CD8-positive, alpha-beta memory T cell (primary cell): Measurements from ENCODE around the gene CMTM6. TPM values are rescaled to one million over a fixed set of nuclear protein-coding genes. Genes with fewer than 3 reads are reported as not detected.

Experiments
- CTCF ChIA-PET: fragments of 350-600 bp; sonication (Branson Sonifier 250); formaldehyde crosslinking; loops from one replicate; lab custom pipeline; 2021; ENCODE audit warnings: antibody characterized with exemption; lab: Charles Lee
- POLR2A ChIA-PET: fragments of 350-600 bp; sonication (Branson Sonifier 250); formaldehyde crosslinking; loops from one replicate; lab custom pipeline; 2021; ENCODE audit warnings: antibody characterized with exemption; lab: Charles Lee
- DNase-seq, 5 donors: peaks; one replicate each; pipeline versions ENCODE4 v3.0.0 to v3.0.0-alpha.2; 2020 to 2022; ENCODE audit warnings: mixed read lengths in 1 of 5
- H3K27ac ChIP-seq: one replicate; pipeline ENCODE4 v1.7.0; 2013; ENCODE audit warnings: low read depth, mild to moderate bottlenecking, low read length, moderate library complexity
- H3K27me3 ChIP-seq: 2 replicates; pipeline ENCODE4 v1.7.0; 2013; ENCODE audit warnings: low read length, mild to moderate bottlenecking; ENCODE audit not compliant: insufficient read depth, poor library complexity, severe bottlenecking
- H3K36me3 ChIP-seq: 2 replicates; pipeline ENCODE4 v1.7.0; 2013; ENCODE audit warnings: mild to moderate bottlenecking, low read length, moderate library complexity; ENCODE audit not compliant: insufficient read depth
- H3K4me1 ChIP-seq: 2 replicates; pipeline ENCODE4 v1.7.0; 2013; ENCODE audit warnings: mild to moderate bottlenecking, low read length, moderate library complexity; ENCODE audit not compliant: insufficient read depth
- H3K4me3 ChIP-seq: 2 replicates; pipeline ENCODE4 v1.7.0; 2013; ENCODE audit warnings: mild to moderate bottlenecking, low read length
- H3K9me3 ChIP-seq: 2 replicates; pipeline ENCODE4 v1.7.0; 2013; ENCODE audit warnings: mild to moderate bottlenecking, low read length
- H3K27ac Mint-ChIP-seq, 8 donors: one replicate each; pipeline ENCODE4 v1.8.0; 2020 to 2021; ENCODE audit warnings: mixed read lengths in 8 of 8, mild to moderate bottlenecking in 6 of 8, inconsistent platforms in 3 of 8, moderate library complexity in 3 of 8
- H3K27me3 Mint-ChIP-seq, 2 donors: one replicate each; pipeline ENCODE4 v1.8.0; 2020 to 2021; ENCODE audit warnings: mixed read lengths in 2 of 2, mild to moderate bottlenecking in 1 of 2, moderate library complexity in 1 of 2
- H3K36me3 Mint-ChIP-seq, 3 donors: one replicate each; pipeline ENCODE4 v1.8.0; 2020 to 2021; ENCODE audit warnings: mixed read lengths in 3 of 3, inconsistent platforms in 1 of 3, mild to moderate bottlenecking in 1 of 3
- H3K4me1 Mint-ChIP-seq, 3 donors: one replicate each; pipeline ENCODE4 v1.8.0; 2020 to 2021; ENCODE audit warnings: mixed read lengths in 3 of 3, inconsistent platforms in 1 of 3, mild to moderate bottlenecking in 1 of 3
- H3K4me3 Mint-ChIP-seq, 7 donors: one replicate each; pipeline ENCODE4 v1.8.0; 2020 to 2021; ENCODE audit warnings: mixed read lengths in 7 of 7, mild to moderate bottlenecking in 6 of 7, moderate library complexity in 4 of 7, inconsistent platforms in 2 of 7
- H3K9me3 Mint-ChIP-seq, 5 donors: one replicate each; pipeline ENCODE4 v1.8.0; 2020 to 2022; ENCODE audit warnings: mixed read lengths in 5 of 5, mild to moderate bottlenecking in 3 of 5, moderate library complexity in 2 of 5, inconsistent platforms in 1 of 5
- polyA plus RNA-seq: library from polyadenylated mRNA; unstranded; fragments of 300-500 nt; fragmentation: Illumina TruSeq; gene quantifications from one replicate; pipeline ENCODE4 v1.2.3, GENCODE V29; 2021
- total RNA-seq, 2 experiments: library from RNA; stranded (reverse); gene quantifications; one replicate each; pipeline ENCODE4 v1.2.3, GENCODE V29; 2021

The CMTM6 gene, protein sequence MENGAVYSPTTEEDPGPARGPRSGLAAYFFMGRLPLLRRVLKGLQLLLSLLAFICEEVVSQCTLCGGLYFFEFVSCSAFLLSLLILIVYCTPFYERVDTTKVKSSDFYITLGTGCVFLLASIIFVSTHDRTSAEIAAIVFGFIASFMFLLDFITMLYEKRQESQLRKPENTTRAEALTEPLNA
- 10 to 100 TPM; 91.8 to 96.2 TPM for total RNA-seq
- polyA plus RNA-seq: 58.1 TPM

DNA sequence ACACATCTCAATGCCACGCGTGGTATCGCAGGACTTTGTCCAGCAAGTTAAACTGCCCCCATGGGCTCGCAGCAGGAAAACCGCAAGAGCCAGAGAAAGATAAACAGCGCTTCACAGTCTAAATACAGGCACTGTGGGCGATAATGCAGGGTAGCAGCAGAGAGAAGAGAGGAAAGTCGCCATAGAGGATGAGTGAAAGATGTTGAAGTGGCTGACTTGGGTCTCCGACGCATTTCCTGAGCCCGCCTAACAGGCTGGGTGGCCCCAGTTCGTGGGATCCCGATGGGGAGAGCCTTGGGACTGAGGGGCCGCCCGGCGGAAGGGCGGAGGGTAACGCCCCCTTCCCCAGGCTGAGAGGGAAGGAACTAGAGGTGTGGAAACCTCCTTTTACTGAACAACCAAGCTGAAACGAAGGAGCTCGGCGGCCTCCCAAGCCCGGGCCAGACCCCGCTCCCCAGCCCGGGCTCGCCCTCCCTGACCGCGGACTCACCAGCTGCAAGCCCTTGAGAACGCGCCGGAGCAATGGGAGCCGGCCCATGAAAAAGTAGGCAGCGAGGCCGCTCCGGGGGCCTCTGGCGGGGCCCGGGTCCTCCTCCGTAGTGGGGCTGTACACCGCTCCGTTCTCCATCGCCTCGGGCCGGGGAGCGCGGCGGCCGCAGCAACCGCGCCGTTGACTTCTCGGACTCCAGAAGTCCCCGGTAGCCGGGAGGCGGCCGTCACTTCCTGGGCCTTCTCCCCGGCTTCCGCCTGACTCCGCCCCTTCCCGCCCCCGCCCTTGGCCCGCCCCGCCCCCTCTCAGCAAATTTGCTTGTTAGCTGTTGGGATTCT lies at the start of gene CMTM6:
Gene CMTM6 (minus strand): TSS at position 735 of the 828 bp plus-strand sequence. CDS start 107 bp downstream, at position 628.
- Mint-ChIP-seq H3K4me1 (peaks cover 33 to 45% (median 43%) of the 10 kb centered on the region in 3 donors), H3K4me3 (peak within 1 kb of the TSS; percentile 86 to 98 (median 95)), H3K27ac (peak within 1 kb of the TSS; percentile 76 to 99 (median 97)), H3K9me3 (no peaks in the 10 kb centered on the region), H3K36me3 (peaks cover 0 to 15% (median 3%) of the 10 kb centered on the region in 3 donors), H3K27me3 (peaks cover 4 to 5% of the 10 kb centered on the region in 2 donors)
- Histone ChIP-seq H3K9me3 (no peaks in the 10 kb centered on the region), H3K4me3 (peak within 1 kb of the TSS; percentile 70), H3K27me3 (no peaks in the 10 kb centered on the region), H3K4me1 (peaks cover 30% of the 10 kb centered on the region), H3K27ac (peak within 1 kb of the TSS; percentile 90), H3K36me3 (no peaks in the 10 kb centered on the region)
- CTCF ChIA-PET: interaction anchor here (1.2 to 2.2 kb wide), 4 partner anchors 34 to 213 kb away, joined by 3 to 9 read pairs (median 4); no protein-coding TSS in a partner anchor
- POLR2A ChIA-PET: no interaction called here
- peak; percentile 69 to 84 (median 72) for DNase-seq

DNA sequence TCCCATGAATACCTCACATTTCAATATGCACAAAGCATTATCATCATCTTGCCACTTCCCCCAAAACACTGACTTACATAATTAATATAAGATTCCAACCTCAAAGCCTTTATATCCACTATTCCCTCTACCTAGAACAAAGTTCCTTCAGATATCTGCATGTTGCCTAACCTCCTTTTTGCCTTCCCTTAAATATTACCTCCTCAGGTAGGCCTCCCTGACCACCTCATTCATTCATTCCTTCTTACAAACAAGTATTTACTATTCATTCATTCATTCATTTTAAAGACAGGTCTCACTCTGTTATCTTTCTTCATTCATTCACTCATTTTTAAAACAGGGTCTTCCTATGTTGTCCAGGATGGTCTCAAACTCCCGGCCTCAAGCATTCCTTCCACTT lies 49.4 kb upstream of the CMTM6 start:
- ChIA-PET CTCF (no interaction called here), POLR2A (no interaction called here)
- Mint-ChIP-seq H3K36me3 (peaks cover 0 to 1% (median 0%) of the 10 kb centered on the region in 3 donors), H3K9me3 (no peaks in the 10 kb centered on the region), H3K4me3 (no peak overlapping the region), H3K27ac (peak overlapping the region in 4 of 8 donors; percentile 25 to 82 (median 40)), H3K4me1 (peaks cover 48 to 73% (median 55%) of the 10 kb centered on the region in 3 donors), H3K27me3 (no peaks in the 10 kb centered on the region)
- H3K9me3 ChIP-seq: no peaks in the 10 kb centered on the region
- H3K4me3 ChIP-seq: no peak overlapping the region
- H3K36me3 ChIP-seq: no peaks in the 10 kb centered on the region
- no peak for DNase-seq
- H3K27me3 ChIP-seq: no peaks in the 10 kb centered on the region
- H3K4me1 ChIP-seq: peaks cover 11% of the 10 kb centered on the region
- H3K27ac ChIP-seq: no peak overlapping the region

DNA sequence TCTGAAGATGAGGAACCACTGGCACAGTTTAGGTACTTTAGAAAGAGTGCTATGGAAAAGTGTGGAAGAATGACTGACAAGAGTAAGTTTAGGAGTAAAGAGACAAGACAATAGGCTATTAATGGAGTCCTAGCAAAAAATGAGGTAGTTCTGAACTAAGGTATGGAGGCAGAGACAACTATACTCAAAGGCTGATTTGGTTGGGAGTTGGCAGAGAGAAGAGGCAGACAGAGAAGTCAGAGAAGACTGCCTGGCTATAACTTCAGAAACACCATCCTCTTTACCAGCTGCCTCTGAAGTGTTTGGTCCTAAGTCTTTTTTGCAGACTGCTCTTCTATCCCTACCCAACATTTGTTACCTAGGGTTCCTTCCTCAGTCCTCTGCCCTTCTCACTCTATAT lies 48.8 kb upstream of the CMTM6 start:
- Mint-ChIP-seq H3K27ac (peak overlapping the region in 4 of 8 donors; percentile 2 to 25 (median 21)), H3K9me3 (no peaks in the 10 kb centered on the region), H3K4me1 (peaks cover 46 to 69% (median 53%) of the 10 kb centered on the region in 3 donors), H3K4me3 (no peak overlapping the region), H3K27me3 (no peaks in the 10 kb centered on the region), H3K36me3 (peaks cover 0 to 1% (median under 1%) of the 10 kb centered on the region in 3 donors)
- no peak for DNase-seq
- Histone ChIP-seq H3K4me3 (no peak overlapping the region), H3K27me3 (no peaks in the 10 kb centered on the region), H3K36me3 (no peaks in the 10 kb centered on the region), H3K27ac (no peak overlapping the region), H3K4me1 (peaks cover 11% of the 10 kb centered on the region), H3K9me3 (no peaks in the 10 kb centered on the region)
- POLR2A ChIA-PET: no interaction called here
- CTCF ChIA-PET: no interaction called here

DNA sequence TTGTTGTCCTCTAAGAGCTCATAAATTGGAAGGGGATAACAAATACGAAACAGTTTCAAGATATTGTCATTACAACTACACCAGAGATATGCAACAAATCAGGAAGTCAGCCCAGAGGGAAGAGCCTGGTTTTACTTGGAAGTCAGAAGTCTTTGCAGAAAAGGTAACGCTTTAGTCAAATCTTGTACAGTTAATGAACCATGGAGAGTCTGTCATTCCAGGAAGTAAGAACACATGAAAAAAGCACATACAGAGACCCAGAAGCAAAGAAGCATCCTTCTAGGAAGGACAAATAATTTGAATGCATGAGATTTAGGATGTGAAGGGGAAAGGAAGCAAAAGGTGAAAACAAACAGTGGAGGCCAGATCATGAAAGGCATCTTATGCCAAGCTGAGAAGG lies 48.4 kb upstream of the CMTM6 start:
- Mint-ChIP-seq H3K27me3 (no peaks in the 10 kb centered on the region), H3K4me1 (peaks cover 47 to 68% (median 53%) of the 10 kb centered on the region in 3 donors), H3K27ac (peak overlapping the region in 5 of 8 donors; percentile 0 to 59 (median 18)), H3K9me3 (no peaks in the 10 kb centered on the region), H3K36me3 (peaks cover 0 to 3% (median 3%) of the 10 kb centered on the region in 3 donors), H3K4me3 (no peak overlapping the region)
- no peak overlapping the region for H3K4me3 ChIP-seq
- no peak for DNase-seq
- ChIA-PET CTCF (no interaction called here), POLR2A (no interaction called here)
- no peak overlapping the region for H3K27ac ChIP-seq
- no peaks in the 10 kb centered on the region for H3K27me3 ChIP-seq
- H3K36me3 ChIP-seq: no peaks in the 10 kb centered on the region
- peaks cover 11% of the 10 kb centered on the region for H3K4me1 ChIP-seq
- no peaks in the 10 kb centered on the region for H3K9me3 ChIP-seq

DNA sequence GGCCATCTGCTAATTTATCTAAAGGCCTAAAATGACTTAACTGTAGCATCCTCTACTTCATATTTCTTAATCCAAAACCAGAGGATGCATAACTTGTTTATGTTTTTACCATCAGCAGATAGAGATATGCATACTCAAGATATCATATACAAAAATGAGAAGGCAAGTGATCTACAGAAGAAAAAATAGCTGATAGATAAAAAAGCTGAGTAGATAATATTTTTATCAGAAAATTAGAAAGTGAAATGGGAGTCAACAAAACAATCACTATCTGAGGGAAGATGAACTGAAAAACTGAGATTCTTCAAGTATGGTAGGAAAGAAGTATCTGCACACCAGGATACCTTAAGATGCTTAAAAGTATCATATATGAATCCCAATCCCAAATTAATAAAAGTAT lies 42.7 kb upstream of the CMTM6 start:
- no peak for DNase-seq
- H3K4me3 Mint-ChIP-seq: no peak overlapping the region
- ChIA-PET POLR2A (no interaction called here), CTCF (no interaction called here)
- H3K4me1 Mint-ChIP-seq: peaks cover 29 to 35% (median 34%) of the 10 kb centered on the region in 3 donors
- no peaks in the 10 kb centered on the region for H3K27me3 Mint-ChIP-seq
- H3K9me3 Mint-ChIP-seq: no peaks in the 10 kb centered on the region
- Histone ChIP-seq H3K4me1 (no peaks in the 10 kb centered on the region), H3K27me3 (no peaks in the 10 kb centered on the region), H3K4me3 (no peak overlapping the region), H3K27ac (no peak overlapping the region), H3K36me3 (no peaks in the 10 kb centered on the region), H3K9me3 (no peaks in the 10 kb centered on the region)
- H3K36me3 Mint-ChIP-seq: peaks cover 0 to 38% (median 11%) of the 10 kb centered on the region in 3 donors
- H3K27ac Mint-ChIP-seq: peak overlapping the region in 3 of 8 donors; percentile 6 to 45 (median 19)

DNA sequence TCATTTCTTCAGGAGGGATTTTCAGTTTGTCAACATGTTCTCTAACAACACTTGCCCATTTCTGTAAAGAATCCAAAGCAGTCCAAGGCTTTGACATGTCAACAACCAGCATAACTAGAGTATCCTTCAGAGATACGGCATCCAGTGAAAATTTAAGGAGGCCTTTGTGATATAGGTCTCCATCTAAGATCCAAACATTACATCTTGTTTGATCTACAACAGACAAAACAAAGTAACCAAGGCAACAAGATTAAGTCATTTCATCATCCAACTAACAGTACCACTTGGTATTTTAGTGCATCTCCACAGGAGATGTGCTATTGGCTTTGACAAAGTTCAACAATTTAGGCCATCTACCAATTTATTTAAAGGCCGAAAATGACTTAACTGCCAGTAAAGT lies 42.2 kb upstream of the CMTM6 start:
- Histone ChIP-seq H3K9me3 (no peaks in the 10 kb centered on the region), H3K4me3 (no peak overlapping the region), H3K27me3 (no peaks in the 10 kb centered on the region), H3K27ac (no peak overlapping the region), H3K4me1 (no peaks in the 10 kb centered on the region), H3K36me3 (no peaks in the 10 kb centered on the region)
- Mint-ChIP-seq H3K4me3 (no peak overlapping the region), H3K9me3 (no peaks in the 10 kb centered on the region), H3K4me1 (peaks cover 28 to 35% (median 33%) of the 10 kb centered on the region in 3 donors), H3K36me3 (peaks cover 0 to 38% (median 11%) of the 10 kb centered on the region in 3 donors), H3K27me3 (no peaks in the 10 kb centered on the region), H3K27ac (peak overlapping the region in 3 of 8 donors; percentile 1 to 71 (median 39))
- POLR2A ChIA-PET: no interaction called here
- no peak for DNase-seq
- CTCF ChIA-PET: no interaction called here

DNA sequence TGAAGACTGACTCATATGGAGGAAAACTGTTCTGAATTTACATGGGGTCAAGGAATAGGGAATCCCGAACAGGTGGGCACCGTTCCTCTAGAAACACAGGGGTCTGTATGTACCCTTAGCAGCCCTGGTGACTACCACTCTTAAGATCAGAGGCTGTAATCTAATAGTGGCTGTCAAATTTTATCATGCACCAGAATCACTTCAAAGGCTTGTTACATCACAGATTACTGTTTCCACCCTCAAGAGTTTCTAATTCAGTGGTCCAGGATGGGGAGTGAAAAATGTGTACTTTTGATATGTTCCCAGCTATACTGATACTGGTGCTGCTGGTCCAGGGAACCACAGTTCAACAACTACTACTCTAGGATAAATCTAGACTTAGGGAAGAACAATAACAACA lies 40.2 kb upstream of the CMTM6 start:
- Mint-ChIP-seq H3K27ac (peak overlapping the region in 1 of 8 donors; percentile 35), H3K4me1 (peaks cover 21 to 28% (median 23%) of the 10 kb centered on the region in 3 donors), H3K4me3 (no peak overlapping the region), H3K9me3 (no peaks in the 10 kb centered on the region), H3K36me3 (peaks cover 0 to 47% (median 16%) of the 10 kb centered on the region in 3 donors), H3K27me3 (no peaks in the 10 kb centered on the region)
- Histone ChIP-seq H3K4me1 (no peaks in the 10 kb centered on the region), H3K36me3 (peaks cover 3% of the 10 kb centered on the region), H3K9me3 (no peaks in the 10 kb centered on the region), H3K27me3 (no peaks in the 10 kb centered on the region), H3K4me3 (no peak overlapping the region), H3K27ac (no peak overlapping the region)
- CTCF ChIA-PET: no interaction called here
- no peak for DNase-seq
- POLR2A ChIA-PET: no interaction called here

DNA sequence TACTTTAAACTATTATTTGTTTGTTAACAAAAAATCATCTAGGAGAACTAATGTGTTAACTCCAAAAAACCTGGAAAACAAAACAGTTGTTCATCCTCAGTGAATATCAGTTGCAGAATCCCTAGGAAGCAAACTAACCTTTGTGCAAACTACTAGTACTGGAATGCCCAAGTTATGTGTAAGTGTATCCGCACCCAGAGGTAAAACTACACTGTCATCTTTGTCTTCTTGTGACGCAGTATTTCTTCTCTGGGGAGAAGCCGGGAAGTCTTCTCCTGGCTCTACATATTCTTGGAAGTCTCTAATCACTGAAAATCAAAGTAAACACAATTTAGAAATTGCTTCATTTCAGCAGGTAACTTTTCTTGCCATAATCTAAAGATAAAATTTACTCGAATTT lies 38.2 kb upstream of the CMTM6 start:
- H3K9me3 ChIP-seq: no peaks in the 10 kb centered on the region
- Mint-ChIP-seq H3K9me3 (no peaks in the 10 kb centered on the region), H3K27me3 (no peaks in the 10 kb centered on the region), H3K4me3 (no peak overlapping the region), H3K4me1 (peaks cover 11 to 14% (median 12%) of the 10 kb centered on the region in 3 donors), H3K27ac (no peak overlapping the region), H3K36me3 (peaks cover 0 to 54% (median 13%) of the 10 kb centered on the region in 3 donors)
- H3K27me3 ChIP-seq: no peaks in the 10 kb centered on the region
- H3K4me3 ChIP-seq: no peak overlapping the region
- no peaks in the 10 kb centered on the region for H3K4me1 ChIP-seq
- peaks cover 3% of the 10 kb centered on the region for H3K36me3 ChIP-seq
- ChIA-PET POLR2A (no interaction called here), CTCF (no interaction called here)
- no peak for DNase-seq
- no peak overlapping the region for H3K27ac ChIP-seq
